Cerebellar nuclear complex (tissue), 1 donor: ENCODE measurements around the gene MEF2D.

Experiments used
- DNase-seq, 2 experiments: peaks; one replicate each; lab custom pipeline; 2025; lab: John Stamatoyannopoulos, UW

The MEF2D gene

GRCh38 chr1:156524481-156524869, 23.9 kb upstream of the MEF2D start:
- DNase-seq = no peak

GRCh38 chr1:156523801-156524480, 23.4 kb upstream of the MEF2D start:
- no peak for DNase-seq

GRCh38 chr1:156522443-156522970, 21.9 kb upstream of the MEF2D start:
- DNase-seq = no peak

GRCh38 chr1:156517748-156518147, 17.2 kb upstream of the MEF2D start:
- DNase-seq = no peak

GRCh38 chr1:156516821-156517220, 16.2 kb upstream of the MEF2D start:
- DNase-seq = no peak

- DNase-seq = no peak
Measured at GRCh38 chr1:156515956-156516355, 15.4 kb upstream of the MEF2D start.

GRCh38 chr1:156513185-156513584, 12.6 kb upstream of the MEF2D start:
- no peak for DNase-seq

GRCh38 chr1:156511644-156512043, 11.1 kb upstream of the MEF2D start:
- no peak for DNase-seq

GRCh38 chr1:156510709-156511108, 10.1 kb upstream of the MEF2D start:
- DNase-seq = peak; percentile 15 to 38

GRCh38 chr1:156509424-156510034, 9.0 kb upstream of the MEF2D start:
- DNase-seq = no peak

- DNase-seq = no peak
Measured at GRCh38 chr1:156508955-156509234, 8.3 kb upstream of the MEF2D start.

- DNase-seq = no peak
Measured at GRCh38 chr1:156508205-156508954, 7.8 kb upstream of the MEF2D start.

- no peak for DNase-seq
Measured at GRCh38 chr1:156506450-156506849, 5.9 kb upstream of the MEF2D start.

- no peak for DNase-seq
Measured at GRCh38 chr1:156505679-156506298, 5.2 kb upstream of the MEF2D start.

GRCh38 chr1:156504821-156505678, 4.5 kb upstream of the MEF2D start:
- peak; percentile 87 to 89 for DNase-seq

GRCh38 chr1:156504438-156504813, 3.9 kb upstream of the MEF2D start:
- DNase-seq = no peak

GRCh38 chr1:156503698-156504437, 3.3 kb upstream of the MEF2D start:
- DNase-seq = no peak

GRCh38 chr1:156502894-156503697, 2.5 kb upstream of the MEF2D start:
- peak in 1 of 2 experiments; percentile 33 for DNase-seq

- DNase-seq = no peak
Measured at GRCh38 chr1:156502391-156502893, 1.9 kb upstream of the MEF2D start.
